A549 (cell line): Measurements from ENCODE around the gene ELMO2. TPM values are rescaled to one million over a fixed set of nuclear protein-coding genes. Genes with fewer than 3 reads are reported as not detected.
A peak's percentile ranks its signal among the peaks of the same experiment; 100 is the strongest.

Experiments
- ATAC-seq, 2 experiments: fragments of 200-7000 bp in 1 of 2; fragments of >200 bp in 1 of 2; cut with Nextera tagmentation in 1 of 2; cut with Tn5 transposase in 1 of 2; 3 replicates each; pipeline versions ENCODE4 v1.8.0 to v1.9.1; 2018 to 2020; ENCODE audit warnings: mild to moderate bottlenecking in 1 of 2, moderate library complexity in 1 of 2
- CTCF ChIA-PET: fragments of 300-600 bp; sonication (Branson Sonifier 250); formaldehyde crosslinking; extraction: SDS; loops from one replicate; lab custom pipeline; 2021; ENCODE audit warnings: antibody characterized with exemption, inconsistent platforms; lab: Yijun Ruan, JAX
- POLR2A ChIA-PET: fragments of 350-600 bp; formaldehyde crosslinking; extraction: SDS; loops from one replicate; lab custom pipeline; 2021; ENCODE audit warnings: antibody characterized with exemption, inconsistent platforms; lab: Yijun Ruan, JAX
- DNase-seq, 2 experiments: peaks; one replicate each; pipeline versions ENCODE4 v3.0.0 to v3.0.0-alpha.2; 2011 to 2016; ENCODE audit warnings: low read depth in 1 of 2, low spot score in 1 of 2
- FAIRE-seq: peaks from 2 replicates; lab custom pipeline; 2011; peaks lifted over from hg19 to GRCh38; lab: Jason Lieb, UNC
- H3K27ac ChIP-seq, 2 experiments: fragments of >200 bp; sonication (Bioruptor Twin); formaldehyde crosslinking; 3 replicates each; pipeline ENCODE4 v1.5.1; 2016 to 2017
- H3K4me1 ChIP-seq: fragments of >200 bp; sonication (Bioruptor Twin); formaldehyde crosslinking; 3 replicates; pipeline ENCODE4 v1.6.1; 2016
- H3K4me2 ChIP-seq: fragments of >200 bp; sonication (Bioruptor Twin); formaldehyde crosslinking; 3 replicates; pipeline ENCODE4 v1.6.1; 2016
- H3K4me3 ChIP-seq: fragments of >200 bp; sonication (Bioruptor Twin); formaldehyde crosslinking; 3 replicates; pipeline ENCODE4 v1.5.1; 2016
- H3K9me3 ChIP-seq: fragments of >200 bp; sonication (Bioruptor Twin); formaldehyde crosslinking; 3 replicates; pipeline ENCODE4 v1.6.1; 2016
- CBX2 ChIP-seq: fragments of 200-600 bp; sonication (generic); IDR thresholded peaks from 2 replicates; pipeline ENCODE4 v1.6.1; 2016; ENCODE audit warnings: low read depth, mild to moderate bottlenecking, borderline replicate concordance
- CBX8 ChIP-seq: fragments of 200-600 bp; sonication (generic); IDR thresholded peaks from 2 replicates; pipeline ENCODE4 v1.6.1; 2016
- CEBPB ChIP-seq, 2 experiments: fragments of >200 bp in 1 of 2; sonication (Bioruptor Twin) in 1 of 2; formaldehyde crosslinking in 1 of 2; IDR thresholded peaks; 2 replicates each; pipeline ENCODE4 v1.6.1; 2012 to 2016
- CHD2 ChIP-seq: fragments of 150-350 bp; IDR thresholded peaks from 2 replicates; pipeline ENCODE4 v1.6.1; 2014; ENCODE audit warnings: low read length; ENCODE audit not compliant: partially characterized antibody
- EP300 ChIP-seq, 2 experiments: fragments of >200 bp; sonication (Bioruptor Twin); formaldehyde crosslinking; IDR thresholded peaks; 2 replicates in 1 of 2; 3 replicates in 1 of 2; pipeline ENCODE4 v1.6.1; 2016 to 2017
- HDAC2 ChIP-seq: fragments of 200-600 bp; sonication (generic); IDR thresholded peaks from 2 replicates; pipeline ENCODE4 v1.6.1; 2016
- HEYL ChIP-seq: fragments of 250-450 bp; sonication (Bioruptor Pico); IDR thresholded peaks from 2 replicates; pipeline ENCODE4 v1.8.0; 2021; ENCODE audit warnings: mild to moderate bottlenecking, moderate library complexity
- HOXA7 ChIP-seq: fragments of 250-450 bp; sonication (Bioruptor Pico); IDR thresholded peaks from 2 replicates; pipeline ENCODE4 v1.5.0; 2020; ENCODE audit warnings: mild to moderate bottlenecking, moderate library complexity
- HOXB13 ChIP-seq: fragments of 250-450 bp; sonication (Bioruptor Pico); IDR thresholded peaks from 2 replicates; pipeline ENCODE4 v1.5.0; 2020; ENCODE audit warnings: low read depth, mild to moderate bottlenecking, moderate library complexity
- MAFK ChIP-seq: fragments of 450-650 bp; IDR thresholded peaks from 2 replicates; pipeline ENCODE4 v1.6.1; 2014; ENCODE audit not compliant: partially characterized antibody
- MAZ ChIP-seq: fragments of 150-350 bp; IDR thresholded peaks from 2 replicates; pipeline ENCODE4 v1.6.1; 2014; ENCODE audit warnings: antibody characterized with exemption, low read depth, low read length, borderline replicate concordance
- MYC ChIP-seq: IDR thresholded peaks from 2 replicates; pipeline ENCODE4 v1.6.1; 2012; ENCODE audit warnings: mild to moderate bottlenecking, inconsistent platforms, low read length, improper control_type of control experiment, borderline replicate concordance
- NFE2L2 ChIP-seq: fragments of 150-350 bp; conservative IDR thresholded peaks from 2 replicates; pipeline ENCODE4 v1.6.1; 2014; ENCODE audit warnings: low read length
- NPAS2 ChIP-seq: fragments of 250-450 bp; sonication (Bioruptor Pico); IDR thresholded peaks from 2 replicates; pipeline ENCODE4 v1.8.0; 2022; ENCODE audit warnings: mild to moderate bottlenecking, moderate library complexity, borderline replicate concordance
- NR3C1 ChIP-seq: fragments of >200 bp; sonication (Bioruptor Twin); formaldehyde crosslinking; IDR thresholded peaks from 3 replicates; pipeline ENCODE4 v1.6.1; 2017
- RAD21 ChIP-seq, 2 experiments: fragments of >200 bp in 1 of 2; sonication (Bioruptor Twin) in 1 of 2; formaldehyde crosslinking in 1 of 2; IDR thresholded peaks in 1 of 2; conservative IDR thresholded peaks in 1 of 2; 2 replicates in 1 of 2; 3 replicates in 1 of 2; pipeline ENCODE4 v1.6.1; 2012 to 2018; ENCODE audit warnings: inconsistent platforms in 1 of 2
- RFX5 ChIP-seq: fragments of 450-650 bp; IDR thresholded peaks from 2 replicates; pipeline ENCODE4 v1.7.1; 2014; ENCODE audit warnings: antibody characterized with exemption, mild to moderate bottlenecking, moderate library complexity
- RNF2 ChIP-seq: fragments of 200-600 bp; sonication (generic); IDR thresholded peaks from 2 replicates; pipeline ENCODE4 v1.6.1; 2016; ENCODE audit warnings: low read depth, mild to moderate bottlenecking, antibody characterized with exemption, moderate library complexity, borderline replicate concordance
- ZFP36 ChIP-seq: fragments of 450-650 bp; IDR thresholded peaks from 2 replicates; pipeline ENCODE4 v1.6.1; 2014; ENCODE audit warnings: borderline replicate concordance; ENCODE audit not compliant: partially characterized antibody
- ZSCAN20 ChIP-seq: fragments of 250-450 bp; sonication (Bioruptor Pico); IDR thresholded peaks from 2 replicates; pipeline ENCODE4 v1.8.0; 2022; ENCODE audit warnings: mild to moderate bottlenecking, moderate library complexity
- WGBS: methylation state at CpG from one replicate; pipeline ENCODE4 v1.1.6; 2017; ENCODE audit errors: missing lambda C conversion rate; 5-methylcytosine and 5-hydroxymethylcytosine counted together
- polyA plus RNA-seq, 4 experiments: library from polyadenylated mRNA; depleted of rRNA in 3 of 4; stranded (reverse); fragments of >200 nt; fragmentation: RNase III in 1 of 4; extraction: RNeasy Plus Mini Kit Qiagen cat#74134 plus additional on column Dnase treatment in 1 of 4; gene quantifications; 2 replicates in 3 of 4; 3 replicates in 1 of 4; pipeline ENCODE4 v1.2.3, GENCODE V29; 2011 to 2017
- TF ChIP-seq, protein P1 (sequence below): fragments of 250-450 bp; sonication (Bioruptor Pico); IDR thresholded peaks from 2 replicates; pipeline ENCODE4 v1.5.0; 2021; ENCODE audit warnings: mild to moderate bottlenecking, moderate library complexity, borderline replicate concordance

ELMO2 gene
- polyA plus RNA-seq, 2 of the 4 experiments (the other 2 are of a cell fraction), result 23.4 to 25.1 TPM

DNA sequence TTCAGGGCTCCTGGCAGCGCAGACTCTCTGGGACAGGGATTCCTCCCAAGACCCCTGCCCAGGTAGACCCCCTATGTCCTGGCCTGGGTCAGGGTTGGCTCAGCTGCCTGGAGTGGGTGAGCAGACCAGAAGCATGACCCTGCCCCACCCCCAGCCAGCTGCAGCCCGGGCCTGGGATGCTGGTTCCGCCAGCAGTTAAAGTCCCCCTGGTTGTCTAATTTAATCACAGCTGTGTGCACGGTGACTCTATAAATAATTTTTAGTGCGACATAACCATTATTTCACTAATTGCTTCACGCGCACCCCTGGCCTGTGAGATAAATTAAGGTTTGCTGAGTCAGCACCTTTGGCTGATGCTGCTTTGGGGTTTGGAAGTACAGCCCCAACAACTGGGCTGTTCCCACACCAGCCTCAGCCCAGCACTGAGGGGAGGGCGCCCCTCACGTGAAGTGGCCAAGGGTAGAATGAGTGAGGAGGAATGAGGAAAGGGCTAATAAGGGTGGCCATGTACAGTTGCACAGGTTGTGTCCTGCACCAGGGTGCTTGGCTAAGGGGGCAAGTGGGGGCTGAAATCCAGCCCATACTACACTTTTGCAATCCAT, 72.0 kb downstream of the ELMO2 start:
- H3K27ac ChIP-seq, result no peak overlapping the region
- ATAC-seq, result no peak
- POLR2A ChIA-PET, result no interaction called here
- H3K4me3 ChIP-seq, result no peak overlapping the region
- H3K4me2 ChIP-seq, result no peak overlapping the region
- FAIRE-seq, result no peak
- no peaks in the 10 kb centered on the region for H3K4me1 ChIP-seq
- 57% methylated on average over 9 of the region's 9 CpGs for WGBS
- TF ChIP-seq HOXB13 (no peak), RAD21 (conservative IDR thresholded peaks at IDR 0.05 in 1 of 2, IDR thresholded peaks at IDR 0.05 in 1 of 2) (no peak), HEYL (CRISPR knock-in tag) (no peak), ZFP36 (no peak), NR3C1 (no peak), MAFK (peak; percentile 99)
- TF ChIP-seq, protein P1, sequence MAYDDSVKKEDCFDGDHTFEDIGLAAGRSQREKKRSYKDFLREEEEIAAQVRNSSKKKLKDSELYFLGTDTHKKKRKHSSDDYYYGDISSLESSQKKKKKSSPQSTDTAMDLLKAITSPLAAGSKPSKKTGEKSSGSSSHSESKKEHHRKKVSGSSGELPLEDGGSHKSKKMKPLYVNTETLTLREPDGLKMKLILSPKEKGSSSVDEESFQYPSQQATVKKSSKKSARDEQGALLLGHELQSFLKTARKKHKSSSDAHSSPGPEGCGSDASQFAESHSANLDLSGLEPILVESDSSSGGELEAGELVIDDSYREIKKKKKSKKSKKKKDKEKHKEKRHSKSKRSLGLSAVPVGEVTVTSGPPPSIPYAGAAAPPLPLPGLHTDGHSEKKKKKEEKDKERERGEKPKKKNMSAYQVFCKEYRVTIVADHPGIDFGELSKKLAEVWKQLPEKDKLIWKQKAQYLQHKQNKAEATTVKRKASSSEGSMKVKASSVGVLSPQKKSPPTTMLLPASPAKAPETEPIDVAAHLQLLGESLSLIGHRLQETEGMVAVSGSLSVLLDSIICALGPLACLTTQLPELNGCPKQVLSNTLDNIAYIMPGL (CRISPR knock-in tag), result no peak
- TF ChIP-seq, all 56 proteins: peak for 1
- CTCF ChIA-PET, result interaction anchor here (1.6 to 4.3 kb wide), 3 partner anchors 13 to 205 kb away, joined by 6 to 27 read pairs (median 8); no protein-coding TSS in a partner anchor
- DNase-seq, result no peak
- H3K9me3 ChIP-seq, result no peaks in the 10 kb centered on the region

DNA sequence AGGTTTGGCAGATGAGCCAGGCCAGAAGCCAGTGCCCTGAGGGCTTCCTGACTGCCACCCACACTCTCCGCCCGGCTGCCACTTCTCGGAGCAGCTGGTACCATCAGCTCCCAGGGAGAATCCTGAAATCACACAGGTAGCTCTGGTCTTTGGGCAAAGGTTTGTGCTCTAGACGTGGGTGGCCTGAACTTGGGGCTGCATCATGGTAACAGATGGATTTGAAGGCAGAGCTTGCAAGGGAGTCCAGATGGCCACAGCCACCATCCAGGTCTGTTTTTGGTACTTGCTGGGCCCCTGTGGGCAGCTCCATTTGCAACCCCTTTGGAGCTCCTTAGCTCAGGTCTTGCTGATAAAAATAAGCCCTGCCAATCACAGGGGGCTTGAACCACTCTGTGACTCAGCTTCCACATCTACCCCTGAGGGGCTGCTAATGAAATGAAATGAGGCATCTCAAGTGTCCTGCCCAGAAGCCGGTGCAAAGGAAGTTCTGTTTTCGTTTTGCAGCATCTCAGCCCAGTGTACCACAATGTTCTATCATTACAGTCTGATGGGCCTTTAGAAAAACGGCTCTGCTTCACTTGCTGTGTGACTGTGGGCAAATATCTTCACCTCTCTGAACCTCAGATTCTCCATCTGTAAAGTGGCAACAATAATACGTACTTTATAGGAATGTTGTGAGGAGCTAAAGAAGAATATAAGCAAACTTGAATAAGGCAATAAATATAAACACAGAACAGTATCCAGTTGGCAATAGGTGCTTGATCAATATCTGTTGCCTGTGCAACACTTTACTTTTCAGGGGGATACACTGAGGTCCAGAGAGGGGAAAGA, 73.0 kb downstream of the ELMO2 start:
- FAIRE-seq, result no peak
- CTCF ChIA-PET, result interaction anchor here (0.9 to 3.0 kb wide), 7 partner anchors 9 to 346 kb away, joined by 3 to 10 read pairs (median 6); no protein-coding TSS in a partner anchor
- no peaks in the 10 kb centered on the region for H3K9me3 ChIP-seq

DNA sequence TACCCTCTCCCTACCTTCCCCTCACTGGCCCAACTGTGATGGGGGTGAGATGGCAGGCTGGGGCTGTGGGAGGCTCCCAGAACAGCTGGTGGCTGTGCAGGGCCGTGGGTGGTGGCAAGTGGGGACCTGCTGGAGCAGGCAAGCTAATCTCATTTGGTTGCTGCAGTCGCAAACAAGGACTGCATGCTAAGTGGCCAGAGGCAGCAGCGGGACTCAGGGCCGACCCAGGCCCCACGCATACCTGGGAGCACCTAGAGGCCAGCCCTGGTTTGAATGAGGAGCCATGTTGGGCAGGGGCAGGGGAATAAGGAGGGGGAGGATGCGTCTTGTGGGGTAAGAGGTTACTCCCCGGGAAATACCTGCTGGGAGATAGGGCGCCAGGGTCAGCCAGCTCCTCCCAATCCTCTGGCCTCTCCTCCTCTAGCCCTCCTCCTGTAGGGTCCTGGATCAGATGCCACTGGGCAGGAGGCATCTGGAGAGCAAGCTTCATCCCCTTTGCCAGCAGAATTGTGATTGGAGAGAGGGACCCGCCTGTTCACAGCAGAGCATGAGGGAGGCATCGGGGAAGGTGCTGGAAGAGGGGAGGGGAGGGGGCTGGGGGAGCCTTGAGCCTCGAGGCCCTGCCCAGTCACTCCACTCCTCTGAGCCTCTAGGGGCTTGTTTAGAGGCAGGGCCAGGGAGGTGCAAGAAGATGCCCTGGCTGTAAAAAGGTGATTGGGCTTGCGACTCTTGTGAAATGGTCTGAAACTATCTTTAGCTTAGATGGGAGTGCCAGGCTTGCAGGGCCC, 73.8 kb downstream of the ELMO2 start:
- DNase-seq (no peak), FAIRE-seq (no peak), ATAC-seq (peak; percentile 12 to 19; a peak in 1 of 6 replicates)
- ChIA-PET CTCF (interaction anchor here (0.9 to 3.0 kb wide), 8 partner anchors 8 to 345 kb away, joined by 3 to 10 read pairs (median 6); no protein-coding TSS in a partner anchor), POLR2A (no interaction called here)
- no peak for TF ChIP-seq CBX2
- no peak for TF ChIP-seq RFX5
- TF ChIP-seq NPAS2 (CRISPR knock-in tag), result no peak
- TF ChIP-seq CEBPB (IDR thresholded peaks at IDR 0.05), result no peak
- TF ChIP-seq HDAC2, result no peak
- TF ChIP-seq MAZ, result no peak
- TF ChIP-seq MYC, result no peak
- no peak for TF ChIP-seq CHD2
- TF ChIP-seq RNF2, result no peak
- 69% methylated on average over 11 of the region's 12 CpGs for WGBS
- no peak overlapping the region for H3K4me3 ChIP-seq
- H3K9me3 ChIP-seq, result no peaks in the 10 kb centered on the region
- no peak overlapping the region for H3K4me2 ChIP-seq
- no peaks in the 10 kb centered on the region for H3K4me1 ChIP-seq
- H3K27ac ChIP-seq, result no peak overlapping the region

More for the DNA sequence above, 73.0 kb downstream of the ELMO2 start:
- 54% methylated on average over 8 of the region's 8 CpGs for WGBS
- no peak overlapping the region for H3K4me3 ChIP-seq
- H3K4me2 ChIP-seq, result no peak overlapping the region
- POLR2A ChIA-PET, result no interaction called here
- no peak for TF ChIP-seq ZSCAN20 (CRISPR knock-in tag)
- no peak for TF ChIP-seq CBX8
- TF ChIP-seq RNF2, result no peak
- no peak for TF ChIP-seq NFE2L2
- TF ChIP-seq MAZ, result no peak
- no peak for TF ChIP-seq HOXB13
- TF ChIP-seq CEBPB (IDR thresholded peaks at IDR 0.05), result no peak
- TF ChIP-seq HOXA7, result no peak
- TF ChIP-seq EP300 (IDR thresholded peaks at IDR 0.05), result no peak
- no peak for TF ChIP-seq HDAC2
- DNase-seq (no peak), ATAC-seq (no peak)
- H3K4me1 ChIP-seq, result no peaks in the 10 kb centered on the region
- no peak overlapping the region for H3K27ac ChIP-seq
